ENCODE measurements around the gene PSMG3. TPM values are rescaled to one million over a fixed set of nuclear protein-coding genes. Genes with fewer than 3 reads are reported as not detected.

The PSMG3 gene
- polyA plus RNA-seq, 2 of the 4 experiments (the other 2 are of a cell fraction): 75.9 to 89.3 TPM

DNA sequence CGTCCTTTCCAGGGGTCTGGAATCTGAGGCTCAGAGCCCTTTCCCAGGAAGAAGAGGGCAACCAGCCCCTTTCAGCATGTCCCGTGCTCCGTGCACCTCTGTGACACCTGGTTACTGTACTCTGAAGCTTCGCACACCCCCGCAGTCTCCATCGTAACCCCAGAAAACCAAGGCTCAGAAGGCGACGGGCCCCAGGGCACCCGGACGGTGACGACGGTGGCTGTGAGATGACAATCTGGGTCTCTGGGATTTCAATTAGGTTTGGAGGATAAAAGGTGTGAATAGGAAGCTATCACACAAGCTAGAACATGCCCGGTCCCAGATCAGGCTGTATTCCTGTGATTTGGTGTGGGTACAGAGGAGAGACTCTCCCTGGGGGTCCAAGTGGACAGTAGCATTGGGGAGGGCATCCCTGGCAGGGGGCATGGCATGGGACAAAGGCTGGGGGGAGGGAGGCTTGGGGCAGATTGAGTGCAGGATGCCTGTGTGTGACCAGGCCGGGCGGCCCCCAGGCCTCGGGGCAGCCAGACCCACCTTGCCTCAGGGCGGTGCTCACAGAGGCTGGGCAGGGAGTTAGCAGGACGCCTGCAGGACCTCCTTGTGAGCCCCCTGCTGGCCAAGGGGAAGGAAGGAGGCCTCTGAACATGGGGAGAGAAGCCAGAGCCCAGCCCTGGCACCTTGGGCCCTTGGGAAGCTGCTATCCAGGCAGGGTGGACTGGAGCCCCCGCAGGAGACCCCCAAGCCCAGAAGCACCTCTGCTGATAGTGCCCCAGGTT, 23.4 kb upstream of the PSMG3 start:
- no peak for TF ChIP-seq FOSB (CRISPR knock-in tag; IDR thresholded peaks at IDR 0.05)
- TF ChIP-seq, protein P1, sequence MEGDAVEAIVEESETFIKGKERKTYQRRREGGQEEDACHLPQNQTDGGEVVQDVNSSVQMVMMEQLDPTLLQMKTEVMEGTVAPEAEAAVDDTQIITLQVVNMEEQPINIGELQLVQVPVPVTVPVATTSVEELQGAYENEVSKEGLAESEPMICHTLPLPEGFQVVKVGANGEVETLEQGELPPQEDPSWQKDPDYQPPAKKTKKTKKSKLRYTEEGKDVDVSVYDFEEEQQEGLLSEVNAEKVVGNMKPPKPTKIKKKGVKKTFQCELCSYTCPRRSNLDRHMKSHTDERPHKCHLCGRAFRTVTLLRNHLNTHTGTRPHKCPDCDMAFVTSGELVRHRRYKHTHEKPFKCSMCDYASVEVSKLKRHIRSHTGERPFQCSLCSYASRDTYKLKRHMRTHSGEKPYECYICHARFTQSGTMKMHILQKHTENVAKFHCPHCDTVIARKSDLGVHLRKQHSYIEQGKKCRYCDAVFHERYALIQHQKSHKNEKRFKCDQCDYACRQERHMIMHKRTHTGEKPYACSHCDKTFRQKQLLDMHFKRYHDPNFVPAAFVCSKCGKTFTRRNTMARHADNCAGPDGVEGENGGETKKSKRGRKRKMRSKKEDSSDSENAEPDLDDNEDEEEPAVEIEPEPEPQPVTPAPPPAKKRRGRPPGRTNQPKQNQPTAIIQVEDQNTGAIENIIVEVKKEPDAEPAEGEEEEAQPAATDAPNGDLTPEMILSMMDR (IDR thresholded peaks at IDR 0.05): peak; percentile 34
- no peak for TF ChIP-seq RNF2 (IDR thresholded peaks at IDR 0.05; ENCODE audit: borderline replicate concordance, low read depth)
- TF ChIP-seq CHD4 (IDR thresholded peaks at IDR 0.05; ENCODE audit: borderline replicate concordance): no peak
- TF ChIP-seq RCOR1 (IDR thresholded peaks at IDR 0.05; ENCODE audit: low read depth, low read length): no peak
- no peak for TF ChIP-seq NPAS2 (CRISPR knock-in tag; IDR thresholded peaks at IDR 0.05; ENCODE audit: borderline replicate concordance)
- no peak for TF ChIP-seq KDM5A (IDR thresholded peaks at IDR 0.05)
- TF ChIP-seq SMC3 (IDR thresholded peaks at IDR 0.05): peak; percentile 16; the same call in 1 of the 3 replicates
- no peak for TF ChIP-seq POLR2A (IDR thresholded peaks at IDR 0.05; ENCODE audit: low read length)
- TF ChIP-seq, protein P2, sequence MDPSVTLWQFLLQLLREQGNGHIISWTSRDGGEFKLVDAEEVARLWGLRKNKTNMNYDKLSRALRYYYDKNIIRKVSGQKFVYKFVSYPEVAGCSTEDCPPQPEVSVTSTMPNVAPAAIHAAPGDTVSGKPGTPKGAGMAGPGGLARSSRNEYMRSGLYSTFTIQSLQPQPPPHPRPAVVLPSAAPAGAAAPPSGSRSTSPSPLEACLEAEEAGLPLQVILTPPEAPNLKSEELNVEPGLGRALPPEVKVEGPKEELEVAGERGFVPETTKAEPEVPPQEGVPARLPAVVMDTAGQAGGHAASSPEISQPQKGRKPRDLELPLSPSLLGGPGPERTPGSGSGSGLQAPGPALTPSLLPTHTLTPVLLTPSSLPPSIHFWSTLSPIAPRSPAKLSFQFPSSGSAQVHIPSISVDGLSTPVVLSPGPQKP (IDR thresholded peaks at IDR 0.05; ENCODE audit: low read depth, low read length): no peak
- TF ChIP-seq RAD21 (conservative IDR thresholded peaks at IDR 0.05 in 1 of 2, IDR thresholded peaks at IDR 0.05 in 1 of 2): peak in 1 of 2 experiments; percentile 19; a peak in 1 of 5 replicates
- H3K9me3 ChIP-seq: peaks cover 14% of the 10 kb centered on the region
- no peak overlapping the region for H3K4me2 ChIP-seq
- WGBS (ENCODE audit: missing lambda C conversion rate): 47% methylated on average over 18 of the region's 19 CpGs
- POLR2A ChIA-PET: no interaction called here
- FAIRE-seq: no peak
- ATAC-seq: peak; percentile 64 to 90
- no peak overlapping the region for H3K27ac ChIP-seq
- CTCF ChIA-PET: interaction anchor here (0.8 to 5.7 kb wide), 6 partner anchors 12 to 45 kb away, joined by 3 to 23 read pairs (median 4); no protein-coding TSS in a partner anchor
- peak; percentile 36 to 38 for DNase-seq (ENCODE audit: low read depth in 1 of 2, low spot score in 1 of 2)
- no peaks in the 10 kb centered on the region for H3K4me1 ChIP-seq
- no peak overlapping the region for H3K4me3 ChIP-seq

DNA sequence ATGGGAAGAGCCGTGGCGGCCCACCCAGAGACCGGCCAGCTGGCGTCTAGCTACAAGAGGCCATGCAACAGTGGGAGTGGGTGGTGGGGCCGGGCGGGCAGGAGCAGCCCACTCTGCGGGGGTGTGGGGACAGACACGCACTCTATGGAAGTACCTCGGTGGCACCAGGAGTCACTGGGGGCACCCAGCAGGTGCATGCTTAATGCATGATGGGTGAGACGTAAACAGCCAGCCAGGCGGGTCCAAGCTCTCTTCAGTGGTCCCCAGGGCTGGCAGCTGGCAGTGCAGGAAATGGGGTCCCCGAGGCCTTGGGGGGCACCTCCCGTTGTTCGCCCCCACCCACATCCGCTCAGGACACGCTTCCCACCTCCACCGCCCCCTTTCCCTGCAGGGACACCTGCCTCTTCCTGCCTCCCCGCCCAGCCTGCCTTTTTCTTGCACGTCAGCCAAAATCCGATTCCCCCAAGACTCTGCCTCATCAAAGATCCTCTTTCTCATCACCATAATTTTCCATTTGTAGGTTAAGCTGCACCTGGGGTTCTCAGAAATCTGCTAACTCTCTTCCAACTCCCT, 22.6 kb upstream of the PSMG3 start:
- H3K4me2 ChIP-seq: no peak overlapping the region
- TF ChIP-seq MYC (IDR thresholded peaks at IDR 0.05; ENCODE audit: borderline replicate concordance, low read length): no peak
- no peak for TF ChIP-seq RARB (CRISPR knock-in tag; IDR thresholded peaks at IDR 0.05)
- no peak for TF ChIP-seq EP300 (IDR thresholded peaks at IDR 0.05)
- TF ChIP-seq ZSCAN20 (CRISPR knock-in tag; IDR thresholded peaks at IDR 0.05): no peak
- TF ChIP-seq, protein P3, sequence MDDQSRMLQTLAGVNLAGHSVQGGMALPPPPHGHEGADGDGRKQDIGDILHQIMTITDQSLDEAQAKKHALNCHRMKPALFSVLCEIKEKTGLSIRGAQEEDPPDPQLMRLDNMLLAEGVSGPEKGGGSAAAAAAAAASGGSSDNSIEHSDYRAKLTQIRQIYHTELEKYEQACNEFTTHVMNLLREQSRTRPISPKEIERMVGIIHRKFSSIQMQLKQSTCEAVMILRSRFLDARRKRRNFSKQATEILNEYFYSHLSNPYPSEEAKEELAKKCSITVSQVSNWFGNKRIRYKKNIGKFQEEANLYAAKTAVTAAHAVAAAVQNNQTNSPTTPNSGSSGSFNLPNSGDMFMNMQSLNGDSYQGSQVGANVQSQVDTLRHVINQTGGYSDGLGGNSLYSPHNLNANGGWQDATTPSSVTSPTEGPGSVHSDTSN (IDR thresholded peaks at IDR 0.05): no peak
- no peak for TF ChIP-seq NR3C1 (IDR thresholded peaks at IDR 0.05)
- no peak for TF ChIP-seq KDM5A (IDR thresholded peaks at IDR 0.05)
- TF ChIP-seq, protein P4, sequence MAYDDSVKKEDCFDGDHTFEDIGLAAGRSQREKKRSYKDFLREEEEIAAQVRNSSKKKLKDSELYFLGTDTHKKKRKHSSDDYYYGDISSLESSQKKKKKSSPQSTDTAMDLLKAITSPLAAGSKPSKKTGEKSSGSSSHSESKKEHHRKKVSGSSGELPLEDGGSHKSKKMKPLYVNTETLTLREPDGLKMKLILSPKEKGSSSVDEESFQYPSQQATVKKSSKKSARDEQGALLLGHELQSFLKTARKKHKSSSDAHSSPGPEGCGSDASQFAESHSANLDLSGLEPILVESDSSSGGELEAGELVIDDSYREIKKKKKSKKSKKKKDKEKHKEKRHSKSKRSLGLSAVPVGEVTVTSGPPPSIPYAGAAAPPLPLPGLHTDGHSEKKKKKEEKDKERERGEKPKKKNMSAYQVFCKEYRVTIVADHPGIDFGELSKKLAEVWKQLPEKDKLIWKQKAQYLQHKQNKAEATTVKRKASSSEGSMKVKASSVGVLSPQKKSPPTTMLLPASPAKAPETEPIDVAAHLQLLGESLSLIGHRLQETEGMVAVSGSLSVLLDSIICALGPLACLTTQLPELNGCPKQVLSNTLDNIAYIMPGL (CRISPR knock-in tag; IDR thresholded peaks at IDR 0.05; ENCODE audit: borderline replicate concordance): no peak
- no peak for TF ChIP-seq ZC3H11A (IDR thresholded peaks at IDR 0.05)
- TF ChIP-seq PHF8 (IDR thresholded peaks at IDR 0.05; ENCODE audit: borderline replicate concordance, low read depth): no peak
- no peak for TF ChIP-seq MAZ (IDR thresholded peaks at IDR 0.05; ENCODE audit: borderline replicate concordance, low read depth, low read length)
- DNase-seq (ENCODE audit: low read depth in 1 of 2, low spot score in 1 of 2): no peak
- no peak for ATAC-seq
- no peaks in the 10 kb centered on the region for H3K4me1 ChIP-seq
- no peak overlapping the region for H3K4me3 ChIP-seq
- no peak overlapping the region for H3K27ac ChIP-seq
- POLR2A ChIA-PET: no interaction called here
- WGBS (ENCODE audit: missing lambda C conversion rate): 54% methylated on average over 20 of the region's 20 CpGs
- no peak for FAIRE-seq
- peaks cover 14% of the 10 kb centered on the region for H3K9me3 ChIP-seq
- CTCF ChIA-PET: interaction anchor here (0.8 to 5.7 kb wide), 5 partner anchors 11 to 46 kb away, joined by 3 to 23 read pairs (median 5); no protein-coding TSS in a partner anchor
